Measurements from ENCODE around the gene HPSE2. TPM values are rescaled to one million over a fixed set of nuclear protein-coding genes. Genes with fewer than 3 reads are reported as not detected.
A peak's percentile ranks its signal among the peaks of the same experiment; 100 is the strongest.
"Not testable (repeated sequence)": the region's sequence is repeated elsewhere in the genome, so short reads cannot be mapped to it uniquely, and the experiment has no call there.

Gene HPSE2
- total and polyA plus RNA-seq, 2 experiments from 2014 or later: not detected

GRCh38 chr10:98555021-98555619, 680.5 kb downstream of the HPSE2 start:
- Histone ChIP-seq H3K9me3 (ENCODE audit: low read depth) (no peaks in the 10 kb centered on the region), H2AFZ (no peak overlapping the region), H3K36me3 (ENCODE audit: low read depth) (no peaks in the 10 kb centered on the region), H3K4me2 (ENCODE audit: unreplicated experiment) (no peak overlapping the region), H3K79me2 (ENCODE audit: insufficient read depth) (no peaks in the 10 kb centered on the region), H4K20me1 (ENCODE audit: insufficient read depth) (no peaks in the 10 kb centered on the region), H3K27me3 (replicated peaks; ENCODE audit: insufficient read depth) (no peaks in the 10 kb centered on the region), H3K9me2 (ENCODE audit: insufficient read depth) (no peaks in the 10 kb centered on the region), H3K9ac (no peak overlapping the region), H3K27ac (no peak overlapping the region), H3F3A (ENCODE audit: insufficient read depth) (no peaks in the 10 kb centered on the region), H3K4me1 (ENCODE audit: insufficient read depth) (peaks cover 18% of the 10 kb centered on the region), H3K4me3 (no peak overlapping the region)
- WGBS, 2 experiments (ENCODE audit: low coverage in 1 of 2, low lambda C conversion rate in 2 of 2, missing lambda C conversion rate in 2 of 2): 48% methylated on average over 7 of the region's 7 CpGs
- no peak for TF ChIP-seq EZH2 (IDR thresholded peaks at IDR 0.05; ENCODE audit: insufficient read depth, poor library complexity, severe bottlenecking)
- no peak for TF ChIP-seq EZH2phosphoT487 (IDR thresholded peaks at IDR 0.05; ENCODE audit: insufficient read depth, low read depth)
- in situ Hi-C loops (cut with MboI): no loop called here
- DNase-seq: no peak

- DNase-seq; H3K79me2 ChIP-seq (ENCODE audit: insufficient read depth); H3K9me3 ChIP-seq (ENCODE audit: low read depth); H3K9ac ChIP-seq; H3K9me2 ChIP-seq (ENCODE audit: insufficient read depth); in situ Hi-C loops (cut with MboI); H3K36me3 ChIP-seq (ENCODE audit: low read depth); H3K4me3 ChIP-seq; H3K27ac ChIP-seq; H3F3A ChIP-seq (ENCODE audit: insufficient read depth); H4K20me1 ChIP-seq (ENCODE audit: insufficient read depth); H3K4me1 ChIP-seq (ENCODE audit: insufficient read depth); H2AFZ ChIP-seq; H3K4me2 ChIP-seq (ENCODE audit: unreplicated experiment); H3K27me3 ChIP-seq (replicated peaks; ENCODE audit: insufficient read depth): not testable (repeated sequence)
- WGBS, 2 experiments (ENCODE audit: low coverage in 1 of 2, low lambda C conversion rate in 2 of 2, missing lambda C conversion rate in 2 of 2): 60 to 72% methylated on average over 6 to 7 of the region's 7 CpGs
Measured at GRCh38 chr10:98541561-98541960, 694.1 kb downstream of the HPSE2 start.

GRCh38 chr10:98539578-98539977, 696.1 kb downstream of the HPSE2 start:
- Histone ChIP-seq H3K27ac (no peak overlapping the region), H3K9me3 (ENCODE audit: low read depth) (no peaks in the 10 kb centered on the region), H3K4me1 (ENCODE audit: insufficient read depth) (peaks cover 14% of the 10 kb centered on the region), H4K20me1 (ENCODE audit: insufficient read depth) (no peaks in the 10 kb centered on the region), H2AFZ (no peak overlapping the region), H3F3A (ENCODE audit: insufficient read depth) (peaks cover 5% of the 10 kb centered on the region; the same call in 1 of the 2 replicates), H3K27me3 (replicated peaks; ENCODE audit: insufficient read depth) (no peaks in the 10 kb centered on the region), H3K9me2 (ENCODE audit: insufficient read depth) (no peaks in the 10 kb centered on the region), H3K4me3 (no peak overlapping the region), H3K4me2 (ENCODE audit: unreplicated experiment) (no peak overlapping the region), H3K79me2 (ENCODE audit: insufficient read depth) (no peaks in the 10 kb centered on the region), H3K36me3 (ENCODE audit: low read depth) (no peaks in the 10 kb centered on the region), H3K9ac (no peak overlapping the region)
- WGBS, 2 experiments (ENCODE audit: low coverage in 1 of 2, low lambda C conversion rate in 2 of 2, missing lambda C conversion rate in 2 of 2): 45 to 50% methylated on average over 1 of the region's 1 CpG
- no peak for TF ChIP-seq EZH2phosphoT487 (IDR thresholded peaks at IDR 0.05; ENCODE audit: insufficient read depth, low read depth)
- TF ChIP-seq EZH2 (IDR thresholded peaks at IDR 0.05; ENCODE audit: insufficient read depth, poor library complexity, severe bottlenecking): no peak
- DNase-seq: no peak
- in situ Hi-C loops (cut with MboI): no loop called here

- TF ChIP-seq EZH2phosphoT487 (IDR thresholded peaks at IDR 0.05; ENCODE audit: insufficient read depth, low read depth): no peak
- no peak for TF ChIP-seq EZH2 (IDR thresholded peaks at IDR 0.05; ENCODE audit: insufficient read depth, poor library complexity, severe bottlenecking)
- Histone ChIP-seq H3K9me3 (ENCODE audit: low read depth) (no peaks in the 10 kb centered on the region), H2AFZ (no peak overlapping the region), H3K9me2 (ENCODE audit: insufficient read depth) (no peaks in the 10 kb centered on the region), H3K27ac (no peak overlapping the region), H3K79me2 (ENCODE audit: insufficient read depth) (no peaks in the 10 kb centered on the region), H3K27me3 (replicated peaks; ENCODE audit: insufficient read depth) (no peaks in the 10 kb centered on the region), H3F3A (ENCODE audit: insufficient read depth) (peaks cover 5% of the 10 kb centered on the region; the same call in 1 of the 2 replicates), H3K4me2 (ENCODE audit: unreplicated experiment) (no peak overlapping the region), H3K4me3 (no peak overlapping the region), H3K9ac (no peak overlapping the region), H4K20me1 (ENCODE audit: insufficient read depth) (no peaks in the 10 kb centered on the region), H3K4me1 (ENCODE audit: insufficient read depth) (peaks cover 23% of the 10 kb centered on the region), H3K36me3 (ENCODE audit: low read depth) (no peaks in the 10 kb centered on the region)
- in situ Hi-C loops (cut with MboI): no loop called here
- DNase-seq: no peak
Measured at GRCh38 chr10:98538472-98538871, 697.2 kb downstream of the HPSE2 start.

- Histone ChIP-seq H3K9ac (no peak overlapping the region), H3K9me2 (ENCODE audit: insufficient read depth) (no peaks in the 10 kb centered on the region), H3K27me3 (replicated peaks; ENCODE audit: insufficient read depth) (no peaks in the 10 kb centered on the region), H4K20me1 (ENCODE audit: insufficient read depth) (no peaks in the 10 kb centered on the region), H3K4me2 (ENCODE audit: unreplicated experiment) (no peak overlapping the region), H3K36me3 (ENCODE audit: low read depth) (no peaks in the 10 kb centered on the region), H3F3A (ENCODE audit: insufficient read depth) (peaks cover 5% of the 10 kb centered on the region; the same call in 1 of the 2 replicates), H3K9me3 (ENCODE audit: low read depth) (no peaks in the 10 kb centered on the region), H2AFZ (no peak overlapping the region), H3K4me3 (no peak overlapping the region), H3K4me1 (ENCODE audit: insufficient read depth) (peaks cover 26% of the 10 kb centered on the region), H3K79me2 (ENCODE audit: insufficient read depth) (no peaks in the 10 kb centered on the region), H3K27ac (peak overlapping the region; percentile 11; the same call in 1 of the 2 replicates)
- in situ Hi-C loops (cut with MboI): no loop called here
- WGBS, 2 experiments (ENCODE audit: low coverage in 1 of 2, low lambda C conversion rate in 2 of 2, missing lambda C conversion rate in 2 of 2): 27 to 37% methylated on average over 3 of the region's 3 CpGs
- TF ChIP-seq EZH2 (IDR thresholded peaks at IDR 0.05; ENCODE audit: insufficient read depth, poor library complexity, severe bottlenecking) (no peak), EZH2phosphoT487 (IDR thresholded peaks at IDR 0.05; ENCODE audit: insufficient read depth, low read depth) (no peak)
- peak; percentile 84 for DNase-seq
Measured at GRCh38 chr10:98536551-98536950, 699.1 kb downstream of the HPSE2 start.

Measured in GM23248 (cell line).